Stimulated activated CD8-positive, alpha-beta memory T cell treated with anti-CD3 and anti-CD28 coated beads, Interleukin-7, amount 100 ng/mL, for 24 hours (primary cell): ENCODE data around the gene HACD3.
"Not testable (repeated sequence)": the region's sequence is repeated elsewhere in the genome, so short reads cannot be mapped to it uniquely, and the experiment has no call there.

Experiments
- DNase-seq: peaks from one replicate; pipeline ENCODE4 v3.0.0-alpha.2; 2020; ENCODE audit warnings: low read depth

HACD3 gene

DNA sequence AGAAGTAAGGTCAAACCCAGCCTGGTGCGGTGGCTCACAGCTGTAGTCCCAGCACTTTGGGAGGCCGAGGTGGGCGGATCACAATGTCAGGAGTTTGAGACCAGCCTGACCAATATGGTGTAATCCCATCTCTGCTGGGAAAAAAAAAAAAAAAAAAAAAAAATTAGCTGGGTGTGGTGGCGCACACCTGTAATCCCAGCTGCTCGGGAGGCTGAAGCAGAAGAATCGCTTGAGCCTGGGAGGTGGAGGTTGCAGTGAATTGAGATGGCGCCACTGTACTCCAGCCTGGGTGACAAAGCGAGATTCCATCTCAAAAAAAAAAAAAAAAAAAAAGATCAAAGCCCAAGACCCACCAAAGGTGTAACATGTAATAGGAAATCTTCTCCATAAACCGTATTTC lies 19.0 kb downstream of the HACD3 start:
- DNase-seq = not testable (repeated sequence)

DNA sequence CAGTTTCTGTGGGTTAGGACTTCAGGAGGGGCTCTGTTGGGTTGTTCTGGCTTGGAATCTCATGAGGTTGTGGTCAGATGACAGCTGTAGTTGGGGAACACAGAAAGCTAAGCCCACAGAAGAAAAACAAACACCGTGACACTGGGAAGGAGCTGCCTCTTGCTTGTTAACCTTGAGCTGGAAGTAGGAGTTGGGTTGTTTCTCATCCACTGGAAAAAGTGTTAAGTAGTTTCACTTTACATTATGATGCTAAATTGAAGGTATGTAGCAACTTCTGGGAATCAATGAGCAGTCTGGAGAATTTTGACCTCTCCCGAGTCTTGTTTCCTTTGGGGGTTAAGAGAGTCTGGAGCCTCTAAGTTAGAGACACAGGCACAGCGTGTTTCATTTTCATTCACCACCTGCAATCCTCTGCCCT lies 20.4 kb downstream of the HACD3 start:
- DNase-seq = no peak

DNA sequence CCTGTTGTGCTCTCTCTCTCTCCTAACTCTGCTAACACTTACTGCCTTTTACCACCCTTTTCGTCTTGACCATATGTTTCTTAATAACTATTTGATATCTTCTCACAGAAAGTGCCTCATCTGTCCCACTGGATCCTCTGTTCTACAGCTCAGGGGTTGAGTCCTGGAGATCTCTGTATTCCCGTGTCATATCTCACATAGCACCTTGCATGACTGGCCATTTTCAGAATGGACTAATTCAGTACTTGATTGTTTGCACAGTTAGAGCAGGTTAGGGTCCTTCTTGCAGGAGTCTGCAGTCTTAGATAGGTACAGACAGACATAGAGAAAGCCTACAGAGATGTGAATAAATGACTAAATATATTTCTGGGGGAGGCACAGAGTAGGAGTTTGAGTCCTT lies 20.9 kb downstream of the HACD3 start:
- no peak for DNase-seq

- not testable (repeated sequence) for DNase-seq
Observed at GRCh38 chr15:65552851-65553250, 22.6 kb downstream of the HACD3 start.

DNA sequence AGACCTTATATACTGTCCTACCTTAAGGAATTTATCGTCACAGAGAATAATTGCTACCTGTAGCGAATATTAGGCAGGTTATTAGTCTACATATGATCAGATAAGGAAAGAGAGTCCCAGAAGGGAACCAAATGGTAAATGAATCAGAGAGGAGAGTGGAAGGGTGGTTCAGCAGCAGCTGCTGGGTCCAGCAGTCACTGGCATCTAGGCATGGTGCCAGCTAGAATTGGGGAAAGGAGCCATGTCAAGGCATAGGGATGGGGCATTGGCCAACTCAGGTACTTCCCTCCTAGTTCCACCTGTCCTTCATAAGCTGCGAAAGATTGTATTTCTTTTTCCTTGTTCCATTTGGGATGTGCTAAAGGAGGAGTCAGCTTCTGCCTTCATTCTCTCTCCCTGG lies 23.4 kb downstream of the HACD3 start:
- DNase-seq = no peak

GRCh38 chr15:65556622-65557021 lies 26.4 kb downstream of the HACD3 start:
- no peak for DNase-seq

GRCh38 chr15:65558336-65558735 lies 28.1 kb downstream of the HACD3 start:
- no peak for DNase-seq

DNA sequence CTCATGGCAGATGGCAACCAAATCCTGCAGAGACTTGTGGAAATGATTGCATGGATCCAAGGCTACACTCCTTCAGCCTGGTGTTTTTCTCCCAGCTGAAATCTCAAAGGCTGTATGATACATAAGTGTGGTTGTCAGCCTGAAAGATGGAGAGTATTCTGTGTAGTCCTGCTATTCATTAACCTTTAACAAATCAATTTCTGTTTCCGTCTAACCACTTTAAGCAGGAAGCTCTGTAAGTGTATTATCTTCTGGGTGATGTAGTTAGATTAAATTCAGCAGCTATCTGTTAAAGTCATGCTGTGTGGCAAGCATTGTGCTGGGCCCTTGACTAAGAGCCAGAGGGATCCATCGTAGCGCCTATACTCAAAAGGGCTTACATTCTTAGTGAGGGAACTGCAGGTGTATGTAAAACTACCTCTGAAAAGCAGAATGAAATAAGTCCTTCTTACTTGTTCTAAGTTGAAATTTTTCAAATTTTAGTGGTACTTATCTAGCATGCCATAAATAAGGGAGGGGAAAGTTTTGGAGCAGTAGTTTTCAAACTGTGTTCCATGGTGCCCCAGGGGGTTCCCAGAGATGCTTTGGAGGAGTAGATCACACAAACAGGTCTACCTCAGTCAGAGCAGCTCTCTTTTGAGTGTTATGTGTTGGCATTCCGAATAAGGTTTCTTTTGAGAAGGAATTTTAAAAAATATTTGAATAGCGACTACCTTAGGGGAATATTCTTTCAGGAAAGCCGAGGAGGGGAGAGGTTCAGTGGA lies 28.9 kb downstream of the HACD3 start:
- DNase-seq = no peak

DNA sequence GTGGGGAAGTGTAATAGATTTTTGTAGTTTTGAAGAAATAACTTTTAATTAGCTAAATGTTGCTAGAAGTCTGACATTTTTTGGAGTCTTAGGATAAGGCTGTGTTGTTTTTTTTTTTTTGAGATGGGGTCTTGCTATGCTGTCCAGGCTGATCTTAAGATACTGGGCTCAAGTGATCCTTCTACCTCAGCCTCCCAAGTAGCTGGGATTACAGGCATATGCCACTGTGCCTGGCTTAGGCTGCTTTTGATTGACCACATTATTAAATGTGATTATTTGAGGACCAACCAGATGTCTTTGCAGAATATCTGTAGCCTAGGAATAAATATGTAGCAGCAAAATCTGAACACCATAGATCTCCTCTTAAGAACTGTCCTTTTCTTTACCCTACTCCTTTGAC lies 29.7 kb downstream of the HACD3 start:
- DNase-seq = no peak

- DNase-seq = no peak
Observed at GRCh38 chr15:65561934-65562333, 31.7 kb downstream of the HACD3 start.

DNA sequence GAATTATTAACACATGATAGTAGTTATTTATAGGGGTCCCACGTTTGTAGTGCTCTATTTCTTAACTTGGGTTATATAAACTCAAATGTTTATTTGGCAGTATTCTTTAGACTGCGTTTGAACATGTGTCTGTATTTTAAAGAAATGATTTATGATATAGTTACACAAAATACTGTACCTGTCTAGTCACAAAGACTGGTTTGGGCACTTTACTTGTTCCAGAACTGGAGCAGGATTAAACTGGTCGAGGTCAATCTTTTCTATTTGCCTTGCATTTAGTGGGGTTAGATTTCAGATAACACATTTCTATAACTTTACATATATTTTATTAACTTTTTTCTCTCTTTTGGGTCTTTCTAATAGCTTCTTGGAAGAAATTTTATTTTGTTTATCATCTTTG lies 39.5 kb downstream of the HACD3 start:
- DNase-seq = no peak

DNA sequence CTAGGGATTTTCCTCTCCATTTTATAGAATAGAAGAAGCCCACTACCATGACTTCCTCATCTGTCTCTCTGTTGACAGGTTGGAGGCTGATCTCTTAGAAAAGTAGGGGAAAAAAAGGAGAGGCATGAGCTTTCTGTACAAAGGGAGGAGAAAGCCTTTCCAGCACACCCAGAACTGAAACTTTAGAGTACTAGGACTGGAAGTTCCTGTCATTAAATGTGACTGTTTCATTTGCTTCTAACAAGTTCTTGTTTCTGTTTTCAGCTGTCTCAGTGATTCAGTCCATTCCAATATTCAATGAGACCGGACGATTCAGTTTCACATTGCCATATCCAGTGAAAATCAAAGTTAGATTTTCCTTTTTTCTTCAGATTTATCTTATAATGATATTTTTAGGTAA lies 41.7 kb downstream of the HACD3 start:
- no peak for DNase-seq

GRCh38 chr15:65576664-65577063 lies 46.4 kb downstream of the HACD3 start:
- no peak for DNase-seq

GRCh38 chr15:65577129-65577996 lies 47.1 kb downstream of the HACD3 start:
- DNase-seq = no peak

GRCh38 chr15:65578904-65579728 lies 48.9 kb downstream of the HACD3 start:
- DNase-seq = no peak

- DNase-seq = no peak
Observed at GRCh38 chr15:65579762-65580161, 49.5 kb downstream of the HACD3 start.

GRCh38 chr15:65580287-65580686 lies 50.0 kb downstream of the HACD3 start:
- no peak for DNase-seq

GRCh38 chr15:65583701-65584100 lies 53.4 kb downstream of the HACD3 start:
- DNase-seq = peak; percentile 10

GRCh38 chr15:65584241-65584640 lies 54.0 kb downstream of the HACD3 start:
- no peak for DNase-seq

DNA sequence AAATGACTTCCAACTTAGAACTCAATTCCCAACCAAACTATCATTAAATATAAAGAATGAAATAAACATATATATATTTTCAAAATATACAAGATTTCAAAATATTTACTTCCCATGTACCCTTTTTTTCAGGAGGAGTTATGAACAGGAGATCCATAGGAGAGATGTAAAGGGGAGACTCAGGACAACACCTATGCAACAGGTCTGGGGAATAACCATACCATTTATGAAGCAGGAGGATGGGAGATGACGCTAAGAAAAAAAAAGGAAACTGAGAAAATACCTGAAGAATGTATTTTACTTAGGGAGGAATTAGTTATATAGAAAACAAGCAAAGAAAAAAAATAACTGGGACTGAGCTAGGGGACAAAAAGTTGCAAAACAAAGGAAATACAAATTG lies 56.8 kb downstream of the HACD3 start:
- DNase-seq = no peak

DNA sequence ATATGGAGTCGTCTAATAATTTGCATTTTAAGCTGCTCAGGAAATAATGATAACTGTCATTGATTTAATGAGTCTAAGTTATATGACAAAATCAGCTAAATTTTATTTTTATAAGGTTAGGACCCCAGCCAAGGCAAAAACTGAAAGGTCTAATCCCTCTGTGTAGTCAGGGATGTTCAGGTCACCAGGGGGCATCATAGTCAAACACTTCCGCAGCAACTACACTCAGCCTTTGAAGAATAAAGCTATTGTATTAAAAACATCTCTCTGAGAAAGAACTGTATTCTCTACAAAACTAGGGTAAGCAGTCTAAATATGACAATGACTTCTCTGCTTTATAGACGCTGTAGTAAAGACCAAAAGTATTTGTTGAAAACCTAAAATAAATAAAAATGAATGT lies 65.7 kb downstream of the HACD3 start:
- no peak for DNase-seq

- no peak for DNase-seq
Observed at GRCh38 chr15:65598468-65598867, 68.2 kb downstream of the HACD3 start.

DNA sequence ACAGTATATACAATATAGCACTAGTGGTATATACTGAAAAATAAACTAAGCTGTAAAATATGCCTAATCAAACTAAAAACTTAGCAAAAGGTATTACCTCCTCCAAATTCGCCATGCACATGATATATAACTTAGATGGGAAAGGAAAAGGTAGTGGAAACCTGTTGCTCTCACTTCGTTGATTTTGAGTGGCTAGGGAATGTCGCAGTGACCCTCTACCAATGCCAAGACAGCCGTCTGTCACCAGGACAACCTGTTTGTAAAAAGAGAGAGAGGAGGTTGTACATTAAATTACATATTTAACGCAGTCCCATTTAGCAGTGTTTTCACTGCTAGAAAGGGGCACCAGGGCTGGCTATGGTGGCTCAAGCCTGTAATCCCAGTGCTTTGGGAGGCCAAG lies 69.4 kb downstream of the HACD3 start:
- DNase-seq = no peak
